ENCODE results near the gene NAPEPLD.
"Not testable (repeated sequence)": the region's sequence is repeated elsewhere in the genome, so short reads cannot be mapped to it uniquely, and the experiment has no call there.

GRCh38 chr7:103172415-103173146 lies 23.7 kb upstream of the NAPEPLD start:
- TF ChIP-seq CTCF, POLR2A (IDR thresholded peaks at IDR 0.05): not testable (repeated sequence)

Measured in Peyer's patch (tissue), 4 donors.